ENCODE data around the gene LDHB.

DNA sequence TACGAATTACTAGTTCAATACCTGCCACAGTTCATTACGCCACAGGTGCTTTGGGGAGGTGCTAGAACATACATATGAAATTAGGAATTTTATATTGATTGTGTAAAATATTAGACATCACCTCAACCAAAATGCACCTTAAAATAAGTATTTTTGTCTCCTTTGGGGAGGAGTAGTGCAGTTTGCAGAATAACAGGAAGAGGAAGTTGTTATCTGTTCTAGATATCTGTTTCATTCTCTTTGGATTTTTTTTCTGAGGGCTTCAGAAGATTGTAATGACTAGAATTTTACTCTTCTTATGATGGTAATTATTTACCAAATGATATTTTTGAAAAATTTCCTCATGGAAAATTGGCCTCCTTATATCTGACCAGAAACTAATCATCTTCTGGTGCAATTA is 43.1 kb downstream of the LDHB start:
- TF ChIP-seq, protein P1, sequence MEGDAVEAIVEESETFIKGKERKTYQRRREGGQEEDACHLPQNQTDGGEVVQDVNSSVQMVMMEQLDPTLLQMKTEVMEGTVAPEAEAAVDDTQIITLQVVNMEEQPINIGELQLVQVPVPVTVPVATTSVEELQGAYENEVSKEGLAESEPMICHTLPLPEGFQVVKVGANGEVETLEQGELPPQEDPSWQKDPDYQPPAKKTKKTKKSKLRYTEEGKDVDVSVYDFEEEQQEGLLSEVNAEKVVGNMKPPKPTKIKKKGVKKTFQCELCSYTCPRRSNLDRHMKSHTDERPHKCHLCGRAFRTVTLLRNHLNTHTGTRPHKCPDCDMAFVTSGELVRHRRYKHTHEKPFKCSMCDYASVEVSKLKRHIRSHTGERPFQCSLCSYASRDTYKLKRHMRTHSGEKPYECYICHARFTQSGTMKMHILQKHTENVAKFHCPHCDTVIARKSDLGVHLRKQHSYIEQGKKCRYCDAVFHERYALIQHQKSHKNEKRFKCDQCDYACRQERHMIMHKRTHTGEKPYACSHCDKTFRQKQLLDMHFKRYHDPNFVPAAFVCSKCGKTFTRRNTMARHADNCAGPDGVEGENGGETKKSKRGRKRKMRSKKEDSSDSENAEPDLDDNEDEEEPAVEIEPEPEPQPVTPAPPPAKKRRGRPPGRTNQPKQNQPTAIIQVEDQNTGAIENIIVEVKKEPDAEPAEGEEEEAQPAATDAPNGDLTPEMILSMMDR (IDR thresholded peaks at IDR 0.05; ENCODE audit: poor library complexity, severe bottlenecking) = no peak
- TF ChIP-seq POLR2AphosphoS5 (IDR thresholded peaks at IDR 0.05) (no peak), RAD21 (conservative IDR thresholded peaks at IDR 0.05) (no peak), TAF1 (IDR thresholded peaks at IDR 0.05; ENCODE audit: low read depth) (no peak), EP300 (conservative IDR thresholded peaks at IDR 0.05; ENCODE audit: poor library complexity, severe bottlenecking) (no peak), REST (IDR thresholded peaks at IDR 0.05; ENCODE audit: borderline replicate concordance) (no peak)
